Tibial nerve (tissue), 4 donors: ENCODE measurements around the gene DNAJC1.

ENCODE experiments used
- EP300 ChIP-seq, 2 donors: sonication (generic); formaldehyde crosslinking; IDR thresholded peaks; one replicate each; pipeline ENCODE4 v1.6.1; 2017; ENCODE audit warnings: antibody characterized with exemption in 2 of 2, mild to moderate bottlenecking in 1 of 2
- POLR2A ChIP-seq, 2 donors: fragments of 450-650 bp; IDR thresholded peaks; one replicate each; pipeline ENCODE4 v1.6.1; 2017; ENCODE audit warnings: antibody characterized with exemption in 2 of 2, mild to moderate bottlenecking in 2 of 2, moderate library complexity in 2 of 2
- TF ChIP-seq, protein P1 (sequence below), 5 experiments: fragments of 200-600 bp in 3 of 5; fragments of 450-650 bp in 2 of 5; sonication (generic) in 3 of 5; IDR thresholded peaks; one replicate each; pipeline ENCODE4 v1.5.1; 2016 to 2019; ENCODE audit warnings: antibody characterized with exemption in 5 of 5, mild to moderate bottlenecking in 3 of 5, moderate library complexity in 2 of 5

DNA sequence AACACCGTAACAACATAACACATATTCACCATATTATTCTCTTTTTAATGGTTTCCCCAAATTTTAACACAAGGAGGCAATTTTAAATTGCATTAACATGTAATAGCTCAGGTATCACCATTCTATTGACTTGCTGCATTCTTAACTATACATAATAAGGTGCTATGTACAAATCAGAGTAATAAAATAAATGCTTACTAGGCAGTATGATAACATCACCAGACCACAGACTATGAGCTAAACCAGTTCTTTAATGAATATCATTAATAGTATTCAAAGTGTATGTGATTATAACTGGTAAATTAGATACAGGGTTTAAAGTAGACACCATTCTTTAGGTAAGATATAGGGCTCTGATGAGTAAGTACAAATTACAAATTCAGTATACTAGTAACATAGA lies 226.6 kb downstream of the DNAJC1 start:
- TF ChIP-seq POLR2A (IDR thresholded peaks at IDR 0.05) (no peak), EP300 (IDR thresholded peaks at IDR 0.05) (no peak)
- TF ChIP-seq, protein P1, sequence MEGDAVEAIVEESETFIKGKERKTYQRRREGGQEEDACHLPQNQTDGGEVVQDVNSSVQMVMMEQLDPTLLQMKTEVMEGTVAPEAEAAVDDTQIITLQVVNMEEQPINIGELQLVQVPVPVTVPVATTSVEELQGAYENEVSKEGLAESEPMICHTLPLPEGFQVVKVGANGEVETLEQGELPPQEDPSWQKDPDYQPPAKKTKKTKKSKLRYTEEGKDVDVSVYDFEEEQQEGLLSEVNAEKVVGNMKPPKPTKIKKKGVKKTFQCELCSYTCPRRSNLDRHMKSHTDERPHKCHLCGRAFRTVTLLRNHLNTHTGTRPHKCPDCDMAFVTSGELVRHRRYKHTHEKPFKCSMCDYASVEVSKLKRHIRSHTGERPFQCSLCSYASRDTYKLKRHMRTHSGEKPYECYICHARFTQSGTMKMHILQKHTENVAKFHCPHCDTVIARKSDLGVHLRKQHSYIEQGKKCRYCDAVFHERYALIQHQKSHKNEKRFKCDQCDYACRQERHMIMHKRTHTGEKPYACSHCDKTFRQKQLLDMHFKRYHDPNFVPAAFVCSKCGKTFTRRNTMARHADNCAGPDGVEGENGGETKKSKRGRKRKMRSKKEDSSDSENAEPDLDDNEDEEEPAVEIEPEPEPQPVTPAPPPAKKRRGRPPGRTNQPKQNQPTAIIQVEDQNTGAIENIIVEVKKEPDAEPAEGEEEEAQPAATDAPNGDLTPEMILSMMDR (IDR thresholded peaks at IDR 0.05) = no peak
